Measurements from ENCODE around the gene LDLR.
"Not testable (repeated sequence)": the region's sequence is repeated elsewhere in the genome, so short reads cannot be mapped to it uniquely, and the experiment has no call there.

LDLR gene

GRCh38 chr19:11169896-11170678, 80.8 kb downstream of the LDLR start:
- no peak for DNase-seq (ENCODE audit: low read depth in 3 of 3, low spot score in 1 of 3)

GRCh38 chr19:11171144-11171543, 81.9 kb downstream of the LDLR start:
- DNase-seq (ENCODE audit: low read depth in 3 of 3, low spot score in 1 of 3): no peak

GRCh38 chr19:11172576-11172975, 83.3 kb downstream of the LDLR start:
- DNase-seq (ENCODE audit: low read depth in 3 of 3, low spot score in 1 of 3): no peak

GRCh38 chr19:11173516-11174155, 84.4 kb downstream of the LDLR start:
- no peak for DNase-seq (ENCODE audit: low read depth in 3 of 3, low spot score in 1 of 3)

GRCh38 chr19:11174336-11174735, 85.1 kb downstream of the LDLR start:
- DNase-seq (ENCODE audit: low read depth in 3 of 3, low spot score in 1 of 3): no peak

GRCh38 chr19:11175920-11176319, 86.7 kb downstream of the LDLR start:
- DNase-seq (ENCODE audit: low read depth in 3 of 3, low spot score in 1 of 3): no peak

- DNase-seq (ENCODE audit: low read depth in 3 of 3, low spot score in 1 of 3): no peak
Observed at GRCh38 chr19:11176466-11177193, 87.4 kb downstream of the LDLR start.

- no peak for DNase-seq (ENCODE audit: low read depth in 3 of 3, low spot score in 1 of 3)
Observed at GRCh38 chr19:11177592-11177991, 88.3 kb downstream of the LDLR start.

- not testable (repeated sequence) for DNase-seq (ENCODE audit: low read depth in 3 of 3, low spot score in 1 of 3)
Observed at GRCh38 chr19:11179145-11179465, 89.8 kb downstream of the LDLR start.

- DNase-seq (ENCODE audit: low read depth in 3 of 3, low spot score in 1 of 3): no peak
Observed at GRCh38 chr19:11179716-11180297, 90.5 kb downstream of the LDLR start.

GRCh38 chr19:11180346-11180745, 91.1 kb downstream of the LDLR start:
- DNase-seq (ENCODE audit: low read depth in 3 of 3, low spot score in 1 of 3): no peak

- not testable (repeated sequence) for DNase-seq (ENCODE audit: low read depth in 3 of 3, low spot score in 1 of 3)
Observed at GRCh38 chr19:11180975-11181374, 91.7 kb downstream of the LDLR start.

- no peak for DNase-seq (ENCODE audit: low read depth in 3 of 3, low spot score in 1 of 3)
Observed at GRCh38 chr19:11181488-11181887, 92.2 kb downstream of the LDLR start.

All from stimulated activated CD4-positive, alpha-beta T cell treated with anti-CD3 and anti-CD28 coated beads, TNF-alpha, amount 100 ng/mL, for 1 hour (primary cell).